ENCODE data around the gene MAP1B. TPM values are rescaled to one million over a fixed set of nuclear protein-coding genes. Genes with fewer than 3 reads are reported as not detected.
A peak's percentile ranks its signal among the peaks of the same experiment; 100 is the strongest.

MAP1B gene
- total and polyA plus RNA-seq, 10 of the 15 experiments (the other 5 are each of a cell fraction or from before 2014, with no cell fraction given): 0.02 to 0.81 (median 0.06) TPM; not detected in 1

DNA sequence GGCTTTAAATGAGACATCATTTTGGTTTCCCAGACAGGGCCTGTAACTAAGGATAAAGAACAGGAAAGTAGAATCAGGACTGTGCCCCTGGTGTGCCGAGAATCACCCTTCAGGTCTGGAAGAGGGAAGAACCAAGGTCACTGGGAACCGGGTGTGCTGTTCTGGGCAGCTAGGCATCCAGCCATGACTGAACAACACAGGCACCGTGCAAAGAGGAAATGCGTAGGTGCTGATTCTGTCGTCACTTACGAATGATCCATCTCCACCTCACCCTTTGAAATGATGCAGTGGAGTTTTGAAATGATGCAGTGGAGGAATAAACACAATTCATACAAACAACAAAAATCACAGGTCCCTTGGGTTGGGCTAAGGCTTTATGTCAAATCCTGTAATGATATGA is 64.4 kb downstream of the MAP1B start:
- WGBS (ENCODE audit: insufficient coverage, insufficient replicate concordance, low lambda C conversion rate, missing lambda C conversion rate): 22% methylated on average over 6 of the region's 6 CpGs
- no TSS peak for BruUV-seq (replicated peaks)
- TF ChIP-seq SIN3A (IDR thresholded peaks at IDR 0.05; ENCODE audit: low read depth, low read length) (no peak), BCLAF1 (IDR thresholded peaks at IDR 0.05) (no peak), ZBED1 (IDR thresholded peaks at IDR 0.05; ENCODE audit: borderline replicate concordance) (no peak), RBBP5 (conservative IDR thresholded peaks at IDR 0.05) (no peak), CTCF (IDR thresholded peaks at IDR 0.05 in 2 of 3, conservative IDR thresholded peaks at IDR 0.05 in 1 of 3; ENCODE audit: control insufficient read depth in 2 of 3, extremely low read depth in 1 of 3, insufficient read depth in 1 of 3, low read depth in 3 of 3, low read length in 3 of 3) (no peak), ZSCAN29 (IDR thresholded peaks at IDR 0.05) (no peak), CEBPB (IDR thresholded peaks at IDR 0.05; ENCODE audit: borderline replicate concordance in 1 of 2, low read depth in 2 of 2, low read length in 2 of 2) (no peak), PAX5 (IDR thresholded peaks at IDR 0.05; ENCODE audit: borderline replicate concordance, low read depth, low read length) (peak; percentile 30; the same call in 1 of the 2 replicates), CREM (IDR thresholded peaks at IDR 0.05; ENCODE audit: low read depth) (peak; percentile 45; the same call in 1 of the 2 replicates), GATAD2B (conservative IDR thresholded peaks at IDR 0.05; ENCODE audit: low read depth) (no peak), CHD4 (IDR thresholded peaks at IDR 0.05) (no peak), RCOR1 (conservative IDR thresholded peaks at IDR 0.05; ENCODE audit: low read depth, low read length) (no peak)
- TF ChIP-seq, protein P1, sequence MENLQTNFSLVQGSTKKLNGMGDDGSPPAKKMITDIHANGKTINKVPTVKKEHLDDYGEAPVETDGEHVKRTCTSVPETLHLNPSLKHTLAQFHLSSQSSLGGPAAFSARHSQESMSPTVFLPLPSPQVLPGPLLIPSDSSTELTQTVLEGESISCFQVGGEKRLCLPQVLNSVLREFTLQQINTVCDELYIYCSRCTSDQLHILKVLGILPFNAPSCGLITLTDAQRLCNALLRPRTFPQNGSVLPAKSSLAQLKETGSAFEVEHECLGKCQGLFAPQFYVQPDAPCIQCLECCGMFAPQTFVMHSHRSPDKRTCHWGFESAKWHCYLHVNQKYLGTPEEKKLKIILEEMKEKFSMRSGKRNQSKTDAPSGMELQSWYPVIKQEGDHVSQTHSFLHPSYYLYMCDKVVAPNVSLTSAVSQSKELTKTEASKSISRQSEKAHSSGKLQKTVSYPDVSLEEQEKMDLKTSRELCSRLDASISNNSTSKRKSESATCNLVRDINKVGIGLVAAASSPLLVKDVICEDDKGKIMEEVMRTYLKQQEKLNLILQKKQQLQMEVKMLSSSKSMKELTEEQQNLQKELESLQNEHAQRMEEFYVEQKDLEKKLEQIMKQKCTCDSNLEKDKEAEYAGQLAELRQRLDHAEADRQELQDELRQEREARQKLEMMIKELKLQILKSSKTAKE (IDR thresholded peaks at IDR 0.05; ENCODE audit: low read depth, poor library complexity, severe bottlenecking): no peak
- TF ChIP-seq, protein P2, sequence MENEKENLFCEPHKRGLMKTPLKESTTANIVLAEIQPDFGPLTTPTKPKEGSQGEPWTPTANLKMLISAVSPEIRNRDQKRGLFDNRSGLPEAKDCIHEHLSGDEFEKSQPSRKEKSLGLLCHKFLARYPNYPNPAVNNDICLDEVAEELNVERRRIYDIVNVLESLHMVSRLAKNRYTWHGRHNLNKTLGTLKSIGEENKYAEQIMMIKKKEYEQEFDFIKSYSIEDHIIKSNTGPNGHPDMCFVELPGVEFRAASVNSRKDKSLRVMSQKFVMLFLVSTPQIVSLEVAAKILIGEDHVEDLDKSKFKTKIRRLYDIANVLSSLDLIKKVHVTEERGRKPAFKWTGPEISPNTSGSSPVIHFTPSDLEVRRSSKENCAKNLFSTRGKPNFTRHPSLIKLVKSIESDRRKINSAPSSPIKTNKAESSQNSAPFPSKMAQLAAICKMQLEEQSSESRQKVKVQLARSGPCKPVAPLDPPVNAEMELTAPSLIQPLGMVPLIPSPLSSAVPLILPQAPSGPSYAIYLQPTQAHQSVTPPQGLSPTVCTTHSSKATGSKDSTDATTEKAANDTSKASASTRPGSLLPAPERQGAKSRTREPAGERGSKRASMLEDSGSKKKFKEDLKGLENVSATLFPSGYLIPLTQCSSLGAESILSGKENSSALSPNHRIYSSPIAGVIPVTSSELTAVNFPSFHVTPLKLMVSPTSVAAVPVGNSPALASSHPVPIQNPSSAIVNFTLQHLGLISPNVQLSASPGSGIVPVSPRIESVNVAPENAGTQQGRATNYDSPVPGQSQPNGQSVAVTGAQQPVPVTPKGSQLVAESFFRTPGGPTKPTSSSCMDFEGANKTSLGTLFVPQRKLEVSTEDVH (IDR thresholded peaks at IDR 0.05; ENCODE audit: low read depth, partially characterized antibody): no peak

More for the DNA sequence above, 64.4 kb downstream of the MAP1B start:
- Histone ChIP-seq H3K9ac (ENCODE audit: control insufficient read depth, insufficient read depth, low read length) (no peak overlapping the region), H3K4me1 (ENCODE audit: control insufficient read depth, insufficient read depth, low read length) (no peaks in the 10 kb centered on the region; the same call in 1 of the 2 replicates), H2AFZ (ENCODE audit: control insufficient read depth, low read depth, low read length) (no peak overlapping the region), H3K27me3 (replicated peaks in 1 of 2; ENCODE audit: control insufficient read depth in 2 of 2, insufficient read depth in 2 of 2, low read length in 1 of 2) (peaks cover 1 to 3% of the 10 kb centered on the region in 2 experiments; a peak in 2 of 4 replicates), H3K9me3 (replicated peaks; ENCODE audit: control insufficient read depth, insufficient read depth, low read length) (no peaks in the 10 kb centered on the region), H3K79me2 (ENCODE audit: control insufficient read depth, insufficient read depth, low read length) (no peaks in the 10 kb centered on the region), H4K20me1 (ENCODE audit: control insufficient read depth, insufficient read depth) (no peaks in the 10 kb centered on the region), H3K27ac (ENCODE audit: control insufficient read depth, insufficient read depth) (no peak overlapping the region), H3K4me2 (ENCODE audit: control insufficient read depth, insufficient read depth) (no peak overlapping the region), H3K4me3 (no peak overlapping the region), H3K36me3 (ENCODE audit: control insufficient read depth in 2 of 2, insufficient read depth in 2 of 2, low read length in 1 of 2) (no peaks in the 10 kb centered on the region)
- RAD21 ChIA-PET (ENCODE audit: unreplicated experiment): no interaction called here
- POLR2A ChIA-PET: no interaction called here
- in situ Hi-C loops (cut with MboI) (no loop called here), intact Hi-C loops (cut with micrococcal nuclease; ENCODE audit: unreplicated experiment) (no loop called here)
- ATAC-seq (peak; percentile 88), DNase-seq (ENCODE audit: low read depth, low spot score) (no peak), FAIRE-seq (no peak)
- CTCF ChIA-PET: no interaction called here
- SMC1A ChIA-PET (ENCODE audit: uncharacterized antibody, unreplicated experiment): interaction anchor here (1.3 to 1.7 kb wide), 3 partner anchors 9 to 63 kb away, joined by 3 to 4 read pairs (median 4); no protein-coding TSS in a partner anchor

Data from GM12878 (cell line).